ENCODE data around the gene CDC23.

- no peak for TF ChIP-seq CTCF (conservative IDR thresholded peaks at IDR 0.05; ENCODE audit: low read length)
- TF ChIP-seq EZH2phosphoT487 (IDR thresholded peaks at IDR 0.05; ENCODE audit: borderline replicate concordance, low read depth, low read length), result no peak
Measured at GRCh38 chr5:138141734-138142133, 71.4 kb downstream of the CDC23 start.
